CD14-positive monocyte (primary cell): ENCODE results near the gene TP53BP2. TPM values are rescaled to one million over a fixed set of nuclear protein-coding genes. Genes with fewer than 3 reads are reported as not detected.

Experiments
- DNase-seq, 3 donors: peaks; one replicate each; pipeline ENCODE4 v3.0.0-alpha.2; 2011 to 2022
- H2AFZ ChIP-seq: 2 replicates; pipeline ENCODE4 v1.6.0; 2012; ENCODE audit warnings: mild to moderate bottlenecking, low read depth, low read length, inconsistent platforms; ENCODE audit not compliant: insufficient read depth, poor library complexity, severe bottlenecking
- H3K27ac ChIP-seq, 2 donors: 1 replicate in 1 of 2; 2 replicates in 1 of 2; pipeline ENCODE4 v1.5.1; 2012 to 2013; ENCODE audit warnings: low read length in 2 of 2, control low read depth in 1 of 2, inconsistent platforms in 1 of 2, low read depth in 1 of 2, mild to moderate bottlenecking in 1 of 2
- H3K27me3 ChIP-seq, 2 donors: one replicate each; pipeline versions ENCODE4 v1.6.0 to v1.6.1; 2011 to 2013; ENCODE audit warnings: low read length in 2 of 2; ENCODE audit not compliant: control insufficient read depth in 2 of 2, insufficient read depth in 2 of 2
- H3K36me3 ChIP-seq, 2 donors: replicated peaks in 1 of 2; 1 replicate in 1 of 2; 2 replicates in 1 of 2; pipeline versions ENCODE4 v1.5.1 to v1.6.1; 2012 to 2013; ENCODE audit warnings: low read length in 2 of 2, control low read depth in 1 of 2, inconsistent platforms in 1 of 2, mild to moderate bottlenecking in 1 of 2; ENCODE audit not compliant: insufficient read depth in 2 of 2, control insufficient read depth in 1 of 2
- H3K4me1 ChIP-seq, 2 donors: 1 replicate in 1 of 2; 2 replicates in 1 of 2; pipeline versions ENCODE4 v1.5.1 to v1.6.1; 2012 to 2013; ENCODE audit warnings: low read length in 2 of 2, control low read depth in 1 of 2, inconsistent platforms in 1 of 2, mild to moderate bottlenecking in 1 of 2, moderate library complexity in 1 of 2; ENCODE audit not compliant: insufficient read depth in 2 of 2, control insufficient read depth in 1 of 2
- H3K4me2 ChIP-seq: replicated peaks from 2 replicates; pipeline ENCODE3; 2012; ENCODE audit warnings: low read length, moderate library complexity, mild to moderate bottlenecking; ENCODE audit not compliant: poor library complexity, severe bottlenecking; ENCODE audit errors: extremely low read depth
- H3K4me3 ChIP-seq, 3 experiments: fragments of 200-600 bp in 1 of 3; sonication (generic) in 1 of 3; replicated peaks in 1 of 3; 1 replicate in 2 of 3; 2 replicates in 1 of 3; pipeline ENCODE4 v1.5.1; 2011 to 2013; ENCODE audit warnings: low read length in 3 of 3, mild to moderate bottlenecking in 3 of 3, control low read depth in 2 of 3, low read depth in 2 of 3, inconsistent platforms in 1 of 3, moderate library complexity in 1 of 3
- H3K79me2 ChIP-seq: 2 replicates; pipeline ENCODE4 v1.6.0; 2012; ENCODE audit warnings: mild to moderate bottlenecking, control low read depth, inconsistent platforms, low read length, moderate library complexity; ENCODE audit not compliant: insufficient read depth
- H3K9ac ChIP-seq: 2 replicates; pipeline ENCODE4 v1.6.0; 2017; ENCODE audit warnings: low read length, mild to moderate bottlenecking; ENCODE audit not compliant: insufficient read depth, poor library complexity, severe bottlenecking
- H3K9me3 ChIP-seq, 2 donors: replicated peaks in 1 of 2; 1 replicate in 1 of 2; 2 replicates in 1 of 2; pipeline versions ENCODE4 v1.5.1 to v1.6.1; 2012 to 2013; ENCODE audit warnings: low read length in 2 of 2, control low read depth in 1 of 2; ENCODE audit not compliant: control insufficient read depth in 1 of 2, insufficient read depth in 1 of 2
- H4K20me1 ChIP-seq: 2 replicates; pipeline ENCODE4 v1.6.0; 2012; ENCODE audit warnings: mild to moderate bottlenecking, low read length, control low read depth, moderate library complexity; ENCODE audit not compliant: insufficient read depth
- H3K27ac Mint-ChIP-seq, 7 donors: one replicate each; pipeline ENCODE4 v1.8.0; 2020; ENCODE audit warnings: mild to moderate bottlenecking in 7 of 7, mixed read lengths in 7 of 7, moderate library complexity in 6 of 7, inconsistent platforms in 2 of 7
- H3K27me3 Mint-ChIP-seq, 3 donors: one replicate each; pipeline ENCODE4 v1.8.0; 2021 to 2022; ENCODE audit warnings: low read depth in 3 of 3, mild to moderate bottlenecking in 3 of 3, mixed read lengths in 3 of 3, moderate library complexity in 3 of 3, inconsistent platforms in 1 of 3
- H3K36me3 Mint-ChIP-seq, 2 donors: one replicate each; pipeline ENCODE4 v1.8.0; 2020; ENCODE audit warnings: mixed read lengths in 2 of 2, inconsistent platforms in 1 of 2, mild to moderate bottlenecking in 1 of 2
- H3K4me1 Mint-ChIP-seq: one replicate; pipeline ENCODE4 v1.8.0; 2020; ENCODE audit warnings: mild to moderate bottlenecking, mixed read lengths
- H3K4me3 Mint-ChIP-seq, 2 donors: one replicate each; pipeline ENCODE4 v1.8.0; 2020; ENCODE audit warnings: mild to moderate bottlenecking in 2 of 2, mixed read lengths in 2 of 2, moderate library complexity in 1 of 2
- H3K9me3 Mint-ChIP-seq, 7 donors: one replicate each; pipeline ENCODE4 v1.8.0; 2020 to 2022; ENCODE audit warnings: mixed read lengths in 7 of 7, mild to moderate bottlenecking in 6 of 7, moderate library complexity in 6 of 7, inconsistent platforms in 2 of 7
- WGBS: methylation state at CpG from one replicate; pipeline ENCODE4 v1.1.5; 2013; ENCODE audit warnings: missing lambda C conversion rate; ENCODE audit not compliant: insufficient coverage; 5-methylcytosine and 5-hydroxymethylcytosine counted together
- intact Hi-C, 2 donors: fragments of 100-400 bp; cut with micrococcal nuclease; formaldehyde crosslinking; loops; one replicate each; pipeline versions ENCODE4 v1.15.0 to v1.15.1; 2023
- polyA plus RNA-seq, 3 donors: library from polyadenylated mRNA; depleted of rRNA in 1 of 3; unstranded in 2 of 3; stranded (reverse) in 1 of 3; fragments of 300-500 nt in 2 of 3; fragments of >200 nt in 1 of 3; fragmentation: Illumina TruSeq in 2 of 3; gene quantifications; 1 replicate in 2 of 3; 2 replicates in 1 of 3; pipeline ENCODE4 v1.2.3, GENCODE V29; 2012 to 2021
- TF ChIP-seq, protein P1 (sequence below): fragments of 200-600 bp; IDR thresholded peaks from one replicate; pipeline ENCODE4 v1.8.0; 2022; ENCODE audit warnings: antibody characterized with exemption, mild to moderate bottlenecking

The TP53BP2 gene
- polyA plus RNA-seq, 3 donors, result 5.7 to 19.7 (median 8.8) TPM

DNA sequence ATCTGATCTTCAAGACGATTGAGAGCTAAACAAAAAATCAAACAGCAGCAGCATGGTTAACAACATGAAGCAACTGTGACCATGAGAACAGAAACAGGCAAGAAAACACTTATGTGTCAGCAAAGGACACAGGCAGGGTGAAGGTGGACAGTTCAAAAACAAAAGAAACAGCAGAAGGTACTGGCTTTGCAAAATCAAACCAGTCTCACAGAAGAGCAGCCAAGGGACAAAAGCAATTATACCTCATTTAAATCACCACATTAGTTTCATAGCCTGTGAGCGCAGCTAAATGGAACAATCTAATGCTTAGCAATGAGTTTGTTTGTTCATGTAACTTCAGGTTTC lies 74.3 kb downstream of the TP53BP2 start:
- TF ChIP-seq, protein P1, sequence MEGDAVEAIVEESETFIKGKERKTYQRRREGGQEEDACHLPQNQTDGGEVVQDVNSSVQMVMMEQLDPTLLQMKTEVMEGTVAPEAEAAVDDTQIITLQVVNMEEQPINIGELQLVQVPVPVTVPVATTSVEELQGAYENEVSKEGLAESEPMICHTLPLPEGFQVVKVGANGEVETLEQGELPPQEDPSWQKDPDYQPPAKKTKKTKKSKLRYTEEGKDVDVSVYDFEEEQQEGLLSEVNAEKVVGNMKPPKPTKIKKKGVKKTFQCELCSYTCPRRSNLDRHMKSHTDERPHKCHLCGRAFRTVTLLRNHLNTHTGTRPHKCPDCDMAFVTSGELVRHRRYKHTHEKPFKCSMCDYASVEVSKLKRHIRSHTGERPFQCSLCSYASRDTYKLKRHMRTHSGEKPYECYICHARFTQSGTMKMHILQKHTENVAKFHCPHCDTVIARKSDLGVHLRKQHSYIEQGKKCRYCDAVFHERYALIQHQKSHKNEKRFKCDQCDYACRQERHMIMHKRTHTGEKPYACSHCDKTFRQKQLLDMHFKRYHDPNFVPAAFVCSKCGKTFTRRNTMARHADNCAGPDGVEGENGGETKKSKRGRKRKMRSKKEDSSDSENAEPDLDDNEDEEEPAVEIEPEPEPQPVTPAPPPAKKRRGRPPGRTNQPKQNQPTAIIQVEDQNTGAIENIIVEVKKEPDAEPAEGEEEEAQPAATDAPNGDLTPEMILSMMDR, result no peak
- no peak overlapping the region for H3K4me2 ChIP-seq
- no peak overlapping the region for H2AFZ ChIP-seq
- Mint-ChIP-seq H3K36me3 (peaks cover 76 to 82% of the 10 kb centered on the region in 2 donors), H3K4me1 (peaks cover 7% of the 10 kb centered on the region), H3K27ac (peak overlapping the region in 1 of 7 donors; percentile 16), H3K4me3 (no peak overlapping the region), H3K27me3 (peaks cover 0 to 2% (median 0%) of the 10 kb centered on the region in 3 donors), H3K9me3 (no peaks in the 10 kb centered on the region)
- DNase-seq, result no peak
- intact Hi-C loops, result no loop called here
- H3K4me1 ChIP-seq, result no peaks in the 10 kb centered on the region
- H3K9ac ChIP-seq, result no peak overlapping the region
- H3K4me3 ChIP-seq, result no peak overlapping the region
- peaks cover 13% of the 10 kb centered on the region for H4K20me1 ChIP-seq
- H3K36me3 ChIP-seq, result peaks cover 79 to 84% of the 10 kb centered on the region in 2 donors
- no CpG with 5 or more reads among the region's 2 CpGs for WGBS
- no peaks in the 10 kb centered on the region for H3K9me3 ChIP-seq
- no peaks in the 10 kb centered on the region for H3K79me2 ChIP-seq
- H3K27ac ChIP-seq, result no peak overlapping the region
- no peaks in the 10 kb centered on the region for H3K27me3 ChIP-seq

DNA sequence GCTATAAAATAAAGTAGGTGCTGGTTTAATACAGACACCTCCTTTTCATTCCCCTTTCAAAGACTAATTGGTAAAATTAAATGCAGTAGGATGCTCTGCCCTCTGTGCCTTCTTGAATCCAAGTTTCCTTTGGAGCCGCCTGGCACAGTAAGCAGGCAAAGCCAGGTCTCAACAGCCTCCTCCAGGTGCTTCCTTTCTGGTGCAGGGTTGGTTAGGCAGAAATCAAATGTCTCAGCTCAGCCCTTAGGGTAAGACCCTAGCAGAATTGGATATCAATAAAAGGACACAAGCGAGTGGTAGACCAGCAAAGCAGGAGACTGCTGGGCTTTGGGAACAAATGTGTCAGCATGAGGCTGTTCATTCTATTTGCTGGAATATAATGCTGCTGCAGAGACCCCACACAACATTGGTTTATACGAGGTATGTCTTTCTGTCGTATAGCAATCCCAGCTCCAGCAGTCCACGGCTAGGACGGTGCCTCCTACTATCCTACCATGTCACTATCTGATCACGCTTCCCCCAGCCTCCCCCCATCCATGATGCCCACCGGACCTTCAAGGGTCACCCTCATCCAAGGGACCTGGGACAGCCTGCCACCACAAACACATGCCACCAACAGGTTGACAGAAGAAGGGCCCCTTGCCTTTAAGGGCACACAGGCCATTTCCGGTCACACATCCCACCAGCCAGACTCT lies 75.0 kb downstream of the TP53BP2 start:
- peaks cover 76 to 82% of the 10 kb centered on the region in 2 donors for H3K36me3 Mint-ChIP-seq
- Histone ChIP-seq H3K27ac (no peak overlapping the region), H3K36me3 (peaks cover 79 to 84% of the 10 kb centered on the region in 2 donors), H3K4me3 (no peak overlapping the region), H3K4me2 (no peak overlapping the region), H3K27me3 (no peaks in the 10 kb centered on the region), H3K4me1 (no peaks in the 10 kb centered on the region), H3K79me2 (no peaks in the 10 kb centered on the region), H4K20me1 (peaks cover 13% of the 10 kb centered on the region), H2AFZ (no peak overlapping the region), H3K9me3 (no peaks in the 10 kb centered on the region), H3K9ac (no peak overlapping the region)
- H3K9me3 Mint-ChIP-seq, result no peaks in the 10 kb centered on the region
- peak overlapping the region in 2 of 7 donors; percentile 16 to 55 for H3K27ac Mint-ChIP-seq
- WGBS, result 97% methylated on average over 5 of the region's 9 CpGs
- DNase-seq, result no peak
- intact Hi-C loops, result no loop called here
- peaks cover 0 to 2% (median 0%) of the 10 kb centered on the region in 3 donors for H3K27me3 Mint-ChIP-seq
- H3K4me3 Mint-ChIP-seq, result no peak overlapping the region
- no peaks in the 10 kb centered on the region for H3K4me1 Mint-ChIP-seq
- TF ChIP-seq, protein P1, result no peak
